Erythroblast (primary cell): Measurements from ENCODE around the gene PIP5K1B.

Experiments used
- GATA1 ChIP-seq: IDR thresholded peaks from 2 replicates; pipeline ENCODE4 v1.6.1; 2011; ENCODE audit warnings: low read depth, mild to moderate bottlenecking, control low read depth, low read length, moderate library complexity
- POLR2A ChIP-seq: IDR thresholded peaks from 2 replicates; pipeline ENCODE4 v1.6.1; 2011; ENCODE audit warnings: mild to moderate bottlenecking, low read length

- no peak for TF ChIP-seq POLR2A
- TF ChIP-seq GATA1, result no peak
Observed at GRCh38 chr9:68951879-68952659, 247.0 kb downstream of the PIP5K1B start.
